Suprapubic skin (tissue), 4 donors: ENCODE measurements around the gene TRAF3IP1.

Experiments used
- POLR2A ChIP-seq, 2 donors: fragments of 450-650 bp; IDR thresholded peaks; one replicate each; pipeline ENCODE4 v1.6.1; 2017; ENCODE audit warnings: antibody characterized with exemption in 2 of 2, mild to moderate bottlenecking in 2 of 2, moderate library complexity in 2 of 2
- POLR2AphosphoS5 ChIP-seq, 3 donors: sonication (generic); formaldehyde crosslinking; IDR thresholded peaks; one replicate each; pipeline ENCODE4 v1.6.1; 2017; ENCODE audit warnings: antibody characterized with exemption in 3 of 3
- TF ChIP-seq, protein P1 (sequence below), 2 donors: fragments of 200-600 bp in 1 of 2; fragments of 450-650 bp in 1 of 2; sonication (generic) in 1 of 2; IDR thresholded peaks; one replicate each; pipeline ENCODE4 v1.5.1; 2016 to 2019; ENCODE audit warnings: antibody characterized with exemption in 2 of 2, mild to moderate bottlenecking in 1 of 2, moderate library complexity in 1 of 2

DNA sequence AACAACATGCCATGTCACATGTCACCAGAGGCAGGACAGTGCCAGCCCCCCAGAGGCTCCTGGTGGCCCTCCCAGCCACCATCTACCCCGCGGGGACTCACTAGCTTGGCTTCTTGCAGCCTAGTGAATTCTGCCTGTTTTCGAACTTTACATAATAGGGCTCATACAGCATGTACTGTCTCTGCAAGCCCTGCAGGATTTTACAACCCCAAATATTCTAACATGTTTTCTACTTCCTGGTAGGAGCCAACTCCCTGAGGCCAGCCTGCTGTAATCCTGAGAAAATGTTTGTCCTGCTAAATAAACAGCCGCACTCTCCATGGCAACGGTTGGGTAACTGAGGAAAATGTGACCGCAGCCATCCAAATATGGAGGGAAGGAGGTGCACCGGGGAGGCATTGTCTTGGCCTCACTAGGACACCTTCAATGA lies 34.6 kb upstream of the TRAF3IP1 start:
- TF ChIP-seq, protein P1, sequence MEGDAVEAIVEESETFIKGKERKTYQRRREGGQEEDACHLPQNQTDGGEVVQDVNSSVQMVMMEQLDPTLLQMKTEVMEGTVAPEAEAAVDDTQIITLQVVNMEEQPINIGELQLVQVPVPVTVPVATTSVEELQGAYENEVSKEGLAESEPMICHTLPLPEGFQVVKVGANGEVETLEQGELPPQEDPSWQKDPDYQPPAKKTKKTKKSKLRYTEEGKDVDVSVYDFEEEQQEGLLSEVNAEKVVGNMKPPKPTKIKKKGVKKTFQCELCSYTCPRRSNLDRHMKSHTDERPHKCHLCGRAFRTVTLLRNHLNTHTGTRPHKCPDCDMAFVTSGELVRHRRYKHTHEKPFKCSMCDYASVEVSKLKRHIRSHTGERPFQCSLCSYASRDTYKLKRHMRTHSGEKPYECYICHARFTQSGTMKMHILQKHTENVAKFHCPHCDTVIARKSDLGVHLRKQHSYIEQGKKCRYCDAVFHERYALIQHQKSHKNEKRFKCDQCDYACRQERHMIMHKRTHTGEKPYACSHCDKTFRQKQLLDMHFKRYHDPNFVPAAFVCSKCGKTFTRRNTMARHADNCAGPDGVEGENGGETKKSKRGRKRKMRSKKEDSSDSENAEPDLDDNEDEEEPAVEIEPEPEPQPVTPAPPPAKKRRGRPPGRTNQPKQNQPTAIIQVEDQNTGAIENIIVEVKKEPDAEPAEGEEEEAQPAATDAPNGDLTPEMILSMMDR (IDR thresholded peaks at IDR 0.05) = peak in 1 of 2 donors; percentile 12
- peak; percentile 45 to 98 (median 77) for TF ChIP-seq POLR2AphosphoS5 (IDR thresholded peaks at IDR 0.05)
- TF ChIP-seq POLR2A (IDR thresholded peaks at IDR 0.05) = no peak
